ENCODE results near the gene SPTB.
"Not testable (repeated sequence)": the region's sequence is repeated elsewhere in the genome, so short reads cannot be mapped to it uniquely, and the experiment has no call there.

SPTB gene

GRCh38 chr14:64815257-64815656, 64.5 kb downstream of the SPTB start:
- no peak for DNase-seq

DNA sequence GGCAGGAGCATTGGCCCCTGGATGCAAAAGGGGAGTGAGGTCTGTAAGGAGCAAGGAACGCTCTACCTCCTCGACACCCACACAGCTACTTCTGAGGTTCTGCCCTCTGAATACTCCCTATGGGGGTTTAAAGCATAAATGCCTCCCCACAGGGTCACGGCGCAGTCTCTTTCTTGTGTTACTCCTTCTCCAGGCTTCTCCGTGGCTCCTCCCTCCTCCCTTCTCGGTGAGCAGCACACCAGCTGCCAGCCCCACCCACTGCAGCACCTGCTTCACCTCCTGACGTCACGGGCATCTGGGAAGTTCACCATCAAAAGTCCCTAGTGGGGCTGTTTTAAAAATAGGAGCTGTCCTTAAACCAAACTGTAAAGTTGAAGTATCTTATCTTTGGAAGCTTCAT, 67.3 kb downstream of the SPTB start:
- DNase-seq = no peak

- no peak for DNase-seq
Observed at GRCh38 chr14:64811676-64812075, 68.0 kb downstream of the SPTB start.

DNA sequence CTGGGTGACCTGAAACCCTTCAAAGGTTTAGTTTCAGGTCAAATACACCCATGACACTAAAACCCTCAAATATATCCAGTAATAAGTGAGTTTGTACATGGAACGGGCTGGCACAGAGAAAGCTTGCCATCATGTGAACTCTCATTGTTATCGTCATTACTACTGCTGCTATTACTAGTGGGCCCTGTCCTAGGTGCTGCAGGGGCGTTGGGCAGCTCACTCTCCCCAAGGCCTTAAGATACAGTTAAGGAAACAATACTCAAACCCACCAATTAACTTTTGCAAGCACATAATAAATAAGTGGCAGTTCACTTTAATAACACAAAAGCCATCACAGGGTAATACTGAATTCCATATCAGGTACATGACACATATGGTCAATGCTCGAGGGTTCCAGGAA, 71.3 kb downstream of the SPTB start:
- no peak for DNase-seq

DNA sequence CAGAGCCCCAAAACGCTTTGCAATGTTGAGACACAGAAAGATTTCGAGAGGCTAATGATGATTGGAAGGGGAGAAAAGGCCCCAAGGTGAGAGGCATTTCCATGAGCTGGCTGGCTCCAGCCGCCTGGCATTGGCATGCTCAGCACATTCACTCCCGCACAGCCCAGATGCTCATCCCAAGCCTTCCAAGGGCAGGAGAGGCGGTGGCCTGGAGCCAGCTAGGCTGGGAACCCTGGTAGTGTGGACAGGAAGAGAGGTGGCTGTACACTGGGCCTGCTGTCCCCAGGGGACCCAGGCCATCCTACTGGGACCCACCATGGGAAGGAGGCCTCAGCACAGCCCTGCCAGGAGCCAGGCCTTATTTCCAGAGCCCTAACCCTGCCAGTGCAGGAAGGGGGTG, 72.2 kb downstream of the SPTB start:
- no peak for DNase-seq

GRCh38 chr14:64806862-64807495, 72.7 kb downstream of the SPTB start:
- no peak for DNase-seq

GRCh38 chr14:64806202-64806861, 73.4 kb downstream of the SPTB start:
- DNase-seq = no peak

DNA sequence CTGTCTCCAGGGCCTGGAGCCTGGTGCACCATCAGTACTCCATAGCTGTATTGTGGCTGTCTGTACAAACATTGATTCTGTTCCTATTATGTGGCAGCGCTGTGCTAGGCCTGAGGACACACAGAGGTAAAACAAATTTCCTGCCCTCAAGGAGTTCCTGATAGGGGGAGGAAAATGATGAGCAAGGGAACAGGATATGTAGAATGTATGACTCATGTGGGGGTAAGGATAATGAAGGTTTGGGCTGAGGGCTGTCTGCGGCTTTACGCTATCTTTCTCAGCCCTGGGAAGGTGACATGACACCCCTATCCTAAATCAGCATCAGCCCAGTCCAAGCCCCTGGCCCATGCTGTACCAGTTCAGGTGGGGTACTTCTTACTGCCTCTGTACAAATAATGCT, 74.1 kb downstream of the SPTB start:
- DNase-seq = not testable (repeated sequence)

DNA sequence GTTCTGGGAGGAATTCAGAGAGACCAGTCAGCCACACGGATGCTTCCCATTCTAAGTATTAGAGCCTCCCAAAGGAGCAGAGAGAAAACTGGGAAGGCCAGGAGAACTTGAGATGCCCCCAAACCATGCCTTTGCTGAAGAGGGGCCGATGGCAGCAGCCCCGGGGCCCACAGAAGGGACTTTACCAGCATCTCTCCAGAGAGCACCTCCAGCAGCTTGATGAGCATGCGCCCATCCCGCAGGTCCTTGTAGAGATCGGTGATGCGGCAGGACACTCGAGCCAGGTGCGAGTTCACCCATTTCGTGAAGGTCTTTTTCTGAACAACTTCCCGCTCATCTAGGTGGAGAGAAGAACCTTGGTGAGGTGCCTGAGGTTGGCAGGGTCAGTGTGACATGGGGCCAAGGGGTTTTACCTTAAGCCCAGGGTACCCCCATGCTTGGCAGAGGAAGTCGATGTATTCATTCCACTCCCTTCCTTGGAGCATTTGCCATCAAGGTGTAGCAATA, 74.9 kb downstream of the SPTB start:
- DNase-seq = no peak

- DNase-seq = peak; percentile 49
Observed at GRCh38 chr14:64801800-64802199, 77.9 kb downstream of the SPTB start.

- no peak for DNase-seq
Observed at GRCh38 chr14:64801046-64801445, 78.7 kb downstream of the SPTB start.

DNA sequence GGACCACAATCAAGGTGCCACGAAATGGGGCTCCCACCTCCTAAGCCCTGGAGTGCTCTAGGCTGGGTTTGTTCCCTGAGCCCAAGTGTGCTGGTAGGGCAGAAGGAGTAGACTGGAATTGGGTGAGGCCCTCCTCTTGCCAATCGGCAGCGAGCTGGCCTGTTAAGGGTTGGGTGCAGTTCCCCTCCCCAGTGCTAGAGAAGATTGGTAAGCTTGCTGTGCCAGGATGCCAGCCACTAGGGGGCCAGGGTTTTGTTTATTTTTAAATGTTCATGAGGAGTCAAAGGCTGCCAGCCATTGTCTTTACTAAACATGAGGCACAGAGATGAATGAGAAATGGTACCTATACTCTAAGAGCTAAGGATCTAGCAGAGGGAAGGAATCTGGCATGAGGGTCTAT, 79.7 kb downstream of the SPTB start:
- DNase-seq = no peak

GRCh38 chr14:64799555-64799954, 80.2 kb downstream of the SPTB start:
- no peak for DNase-seq

- DNase-seq = no peak
Observed at GRCh38 chr14:64796369-64796768, 83.3 kb downstream of the SPTB start.

DNA sequence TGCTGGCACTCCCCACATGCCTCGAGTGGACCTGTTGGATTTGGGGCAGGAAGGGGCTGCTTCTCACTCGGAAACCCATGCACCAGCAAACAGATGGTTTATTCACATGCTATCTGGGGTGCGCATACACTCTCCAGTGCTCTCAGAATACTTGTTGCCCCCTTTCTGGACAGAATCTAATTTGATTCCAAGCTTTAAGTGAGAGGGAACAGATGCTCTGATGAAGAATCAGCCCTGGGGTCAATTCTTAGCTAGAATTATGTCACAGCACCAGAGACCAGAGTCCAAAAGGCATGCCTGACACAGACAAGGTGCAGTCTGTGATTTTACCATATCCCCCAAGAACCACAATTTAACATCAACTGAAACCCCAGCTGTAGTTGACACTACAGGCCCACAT, 83.8 kb downstream of the SPTB start:
- DNase-seq = no peak

DNA sequence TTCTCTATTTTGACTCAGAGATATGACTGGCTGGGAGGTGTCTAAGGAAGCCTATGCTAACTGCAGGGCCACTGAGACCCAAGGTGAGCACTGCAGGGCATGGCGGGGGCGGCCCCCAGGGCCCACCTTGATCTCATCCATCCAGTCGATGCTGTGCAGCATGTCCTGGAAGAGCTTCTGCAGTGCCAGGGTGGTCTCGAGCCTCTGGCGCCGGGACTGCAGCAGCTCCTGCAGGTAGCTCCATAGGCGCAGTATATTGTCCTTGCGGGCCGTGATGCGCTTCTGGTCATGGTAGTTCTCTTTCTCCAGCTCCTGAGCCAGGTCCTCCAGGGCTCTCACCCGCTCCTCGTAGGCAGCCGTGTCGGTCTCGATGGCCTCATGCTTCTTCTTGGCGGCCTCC, 84.5 kb downstream of the SPTB start:
- DNase-seq = no peak

- DNase-seq = no peak
Observed at GRCh38 chr14:64792871-64793560, 86.7 kb downstream of the SPTB start.

DNA sequence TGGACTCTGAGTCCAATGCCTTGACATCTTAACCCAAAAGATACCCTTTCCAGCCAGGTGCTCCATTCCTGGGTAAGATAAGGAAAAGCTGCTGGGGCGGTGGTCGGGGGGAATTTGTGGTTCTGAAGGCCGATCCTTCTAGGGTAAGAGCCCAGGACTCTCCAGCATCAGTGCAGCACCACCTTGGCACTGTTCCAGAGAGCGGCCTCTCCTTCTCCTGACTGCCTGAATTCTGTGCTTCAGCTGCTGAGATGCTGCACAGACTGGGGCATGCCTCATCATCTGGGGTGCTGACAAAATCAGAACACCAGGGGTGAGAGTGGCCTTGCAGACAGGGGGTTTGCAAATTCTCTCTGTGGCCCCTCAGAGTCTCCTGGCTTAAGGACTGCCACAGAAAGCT, 87.5 kb downstream of the SPTB start:
- no peak for DNase-seq

GRCh38 chr14:64790478-64790877, 89.2 kb downstream of the SPTB start:
- no peak for DNase-seq

DNA sequence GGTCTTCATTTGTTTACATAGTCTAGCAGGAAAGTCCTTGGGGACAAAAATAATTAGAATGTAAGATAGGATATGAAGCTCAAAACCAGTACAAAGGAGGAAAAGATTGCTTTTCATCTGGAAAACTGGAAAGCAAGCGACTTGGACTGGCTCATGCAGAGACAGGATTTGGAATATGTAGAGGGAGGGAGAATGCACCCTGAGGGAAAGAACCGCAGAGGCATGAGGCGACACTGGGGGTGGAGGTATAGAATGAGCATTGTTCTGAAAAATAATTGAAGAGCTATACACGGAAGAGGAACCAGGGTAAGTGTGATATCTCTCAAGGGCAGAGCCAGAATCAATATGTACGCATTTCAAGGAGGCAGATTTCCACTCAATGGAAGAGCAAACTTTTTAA, 90.0 kb downstream of the SPTB start:
- no peak for DNase-seq

DNA sequence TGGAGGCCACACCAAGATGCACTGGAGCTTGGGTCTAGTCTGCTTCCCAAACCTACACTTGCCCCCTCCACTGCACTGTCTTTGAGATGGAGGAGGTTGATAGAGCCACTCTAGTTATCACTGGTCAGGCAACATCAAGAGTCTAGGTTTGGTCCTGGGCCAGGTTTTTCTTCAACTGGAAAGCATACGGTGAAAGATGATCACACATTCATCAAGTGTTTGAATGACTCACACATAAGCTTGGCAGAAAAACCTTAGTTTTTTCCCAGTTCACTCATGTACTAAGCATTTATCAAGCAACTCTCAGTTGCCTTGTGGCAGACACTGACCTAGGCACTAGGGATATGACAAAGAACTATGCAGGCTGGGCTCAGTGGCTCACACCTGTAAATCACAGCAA, 91.0 kb downstream of the SPTB start:
- DNase-seq = no peak

GRCh38 chr14:64787619-64788018, 92.1 kb downstream of the SPTB start:
- no peak for DNase-seq

DNA sequence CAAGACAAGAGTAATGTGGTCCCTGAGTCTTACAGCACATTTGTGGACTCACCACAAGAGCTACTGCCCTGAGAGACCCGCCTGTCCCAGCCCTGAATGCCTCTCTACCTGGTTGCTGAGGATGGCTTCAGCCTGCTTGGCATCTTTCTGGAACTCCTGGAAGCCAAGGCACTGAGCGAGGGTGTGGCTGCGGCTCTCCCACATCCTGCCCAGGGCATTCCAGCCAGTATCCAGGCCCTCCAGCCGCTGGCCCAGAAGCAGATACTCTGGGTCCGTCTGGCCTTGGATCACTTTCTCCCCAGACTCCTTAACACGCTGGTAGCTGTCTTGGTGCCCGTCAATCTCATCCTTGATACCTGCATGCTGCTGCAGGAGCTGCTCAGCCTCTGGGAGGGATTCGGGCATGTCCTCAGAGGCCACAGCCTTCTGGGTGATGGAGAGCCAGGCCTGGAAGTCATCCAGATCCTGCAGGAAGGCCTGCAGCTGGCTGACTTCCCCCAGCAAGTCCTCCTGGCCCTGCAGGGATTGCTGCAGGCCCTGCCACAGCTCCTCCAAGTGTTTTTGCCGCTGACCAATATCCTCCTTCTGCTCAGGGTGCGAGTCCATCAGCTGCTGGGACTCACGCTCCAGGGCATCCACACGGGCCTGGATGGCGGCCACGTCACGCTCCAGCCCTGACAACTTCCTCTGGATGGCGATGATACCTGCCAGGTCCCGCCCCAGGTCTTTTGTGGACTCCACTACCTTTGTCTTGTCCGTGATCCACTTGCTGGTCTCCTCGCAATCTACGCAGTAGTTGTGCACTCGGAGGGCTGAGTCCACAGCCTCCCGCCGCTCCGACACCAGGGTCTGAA, 93.2 kb downstream of the SPTB start:
- DNase-seq = no peak
